Measurements from ENCODE around the gene VPS33B.

Gene VPS33B

GRCh38 chr15:90950676-90951075, 71.7 kb downstream of the VPS33B start:
- TF ChIP-seq CTCF (IDR thresholded peaks at IDR 0.05) = no peak

GRCh38 chr15:90949979-90950675, 72.3 kb downstream of the VPS33B start:
- no peak for TF ChIP-seq CTCF (IDR thresholded peaks at IDR 0.05)
